Uterus (tissue), 4 donors: Measurements from ENCODE around the gene CSF1. TPM values are rescaled to one million over a fixed set of nuclear protein-coding genes. Genes with fewer than 3 reads are reported as not detected.
"Not testable (repeated sequence)": the region's sequence is repeated elsewhere in the genome, so short reads cannot be mapped to it uniquely, and the experiment has no call there.

Experiments
- DNase-seq, 2 donors: peaks; one replicate each; pipeline ENCODE4 v3.0.0-alpha.2; 2019 to 2020
- H3K27ac ChIP-seq, 2 donors: fragments of 200-600 bp; sonication (generic); 1 replicate in 1 of 2; 2 replicates in 1 of 2; pipeline ENCODE4 v1.5.1; 2016 to 2018
- H3K27me3 ChIP-seq, 2 donors: fragments of 200-600 bp; sonication (generic); one replicate each; pipeline ENCODE4 v1.5.1; 2018 to 2019; ENCODE audit warnings: control low read depth in 1 of 2
- H3K36me3 ChIP-seq, 2 donors: fragments of 200-600 bp; sonication (generic); one replicate each; pipeline ENCODE4 v1.5.1; 2019; ENCODE audit warnings: control low read depth in 1 of 2
- H3K4me1 ChIP-seq, 2 donors: fragments of 200-600 bp; sonication (generic); one replicate each; pipeline ENCODE4 v1.5.1; 2018 to 2019; ENCODE audit warnings: control low read depth in 1 of 2
- H3K4me3 ChIP-seq, 2 donors: fragments of 200-600 bp; sonication (generic); 1 replicate in 1 of 2; 2 replicates in 1 of 2; pipeline ENCODE4 v1.5.1; 2018 to 2019; ENCODE audit warnings: mild to moderate bottlenecking in 1 of 2
- H3K9me3 ChIP-seq, 2 donors: fragments of 200-600 bp; sonication (generic); one replicate each; pipeline ENCODE4 v1.5.1; 2019; ENCODE audit warnings: control low read depth in 1 of 2
- CTCF ChIP-seq, 4 experiments: fragments of 200-600 bp in 2 of 4; fragments of 450-650 bp in 2 of 4; sonication (generic) in 2 of 4; IDR thresholded peaks; one replicate each; pipeline ENCODE4 v1.5.1; 2016 to 2019; ENCODE audit warnings: antibody characterized with exemption in 4 of 4, mild to moderate bottlenecking in 2 of 4, moderate library complexity in 1 of 4
- POLR2A ChIP-seq, 2 donors: fragments of 450-650 bp; IDR thresholded peaks; one replicate each; pipeline ENCODE4 v1.6.1; 2016; ENCODE audit warnings: antibody characterized with exemption in 2 of 2, mild to moderate bottlenecking in 1 of 2, moderate library complexity in 1 of 2
- intact Hi-C: fragments of 100-400 bp; cut with DNase I; formaldehyde crosslinking; loops from one replicate; pipeline ENCODE4 v1.15.1; 2023; ENCODE audit warnings: low total_unique reads
- total RNA-seq, 4 donors: library from RNA; depleted of rRNA in 3 of 4; stranded (reverse); fragments of >200 nt in 3 of 4; gene quantifications; one replicate each; pipeline versions ENCODE4 v1.1.0 to v1.2.4, GENCODE V29; 2014 to 2023
- donor health status: DM: yes; HTN: yes; CAD: no.

Gene CSF1
- total RNA-seq, 4 donors from 2014 or later: 19.8 to 48.2 (median 34.2) TPM

GRCh38 chr1:109950038-109950437, 39.4 kb downstream of the CSF1 start:
- Histone ChIP-seq H3K9me3 (no peaks in the 10 kb centered on the region), H3K27me3 (no peaks in the 10 kb centered on the region), H3K4me1 (no peaks in the 10 kb centered on the region), H3K27ac (no peak overlapping the region), H3K4me3 (no peak overlapping the region), H3K36me3 (no peaks in the 10 kb centered on the region)
- TF ChIP-seq CTCF (IDR thresholded peaks at IDR 0.05) (no peak), POLR2A (IDR thresholded peaks at IDR 0.05) (no peak)
- intact Hi-C loops: no loop called here
- no peak for DNase-seq

GRCh38 chr1:109950509-109950908, 39.9 kb downstream of the CSF1 start:
- H3K27me3 ChIP-seq: no peaks in the 10 kb centered on the region
- intact Hi-C loops: no loop called here
- no peak for DNase-seq
- H3K9me3 ChIP-seq: no peaks in the 10 kb centered on the region
- H3K27ac ChIP-seq: no peak overlapping the region
- H3K4me1 ChIP-seq: no peaks in the 10 kb centered on the region
- no peaks in the 10 kb centered on the region for H3K36me3 ChIP-seq
- no peak overlapping the region for H3K4me3 ChIP-seq
- no peak for TF ChIP-seq CTCF (IDR thresholded peaks at IDR 0.05)
- TF ChIP-seq POLR2A (IDR thresholded peaks at IDR 0.05): no peak

GRCh38 chr1:109951501-109951900, 40.9 kb downstream of the CSF1 start:
- H3K36me3 ChIP-seq, H3K4me1 ChIP-seq, intact Hi-C loops, H3K4me3 ChIP-seq, H3K9me3 ChIP-seq, DNase-seq, H3K27ac ChIP-seq, H3K27me3 ChIP-seq: not testable (repeated sequence)

- no peaks in the 10 kb centered on the region for H3K9me3 ChIP-seq
- H3K36me3 ChIP-seq: no peaks in the 10 kb centered on the region
- H3K27me3 ChIP-seq: no peaks in the 10 kb centered on the region
- H3K4me1 ChIP-seq: no peaks in the 10 kb centered on the region
- H3K27ac ChIP-seq: no peak overlapping the region
- no peak for DNase-seq
- TF ChIP-seq POLR2A (IDR thresholded peaks at IDR 0.05): no peak
- no peak for TF ChIP-seq CTCF (IDR thresholded peaks at IDR 0.05)
- intact Hi-C loops: no loop called here
- H3K4me3 ChIP-seq: no peak overlapping the region
Measured at GRCh38 chr1:109954041-109954512, 43.4 kb downstream of the CSF1 start.

GRCh38 chr1:109959632-109959973, 49.0 kb downstream of the CSF1 start:
- intact Hi-C loops: no loop called here
- Histone ChIP-seq H3K4me3 (no peak overlapping the region), H3K36me3 (no peaks in the 10 kb centered on the region), H3K4me1 (no peaks in the 10 kb centered on the region), H3K27ac (no peak overlapping the region), H3K27me3 (no peaks in the 10 kb centered on the region), H3K9me3 (no peaks in the 10 kb centered on the region)
- TF ChIP-seq POLR2A (IDR thresholded peaks at IDR 0.05): no peak
- no peak for TF ChIP-seq CTCF (IDR thresholded peaks at IDR 0.05)
- no peak for DNase-seq
